Activated B cell treated with CpG ODN at 0.5 μM for 24 hours (primary cell): Measurements from ENCODE around the gene MOB2. TPM values are rescaled to one million over a fixed set of nuclear protein-coding genes. Genes with fewer than 3 reads are reported as not detected.

Source experiments
- ATAC-seq: fragments of 200-7000 bp; cut with Tn5 transposase; one replicate; pipeline ENCODE4 v1.10.0; 2021; ENCODE audit warnings: low read depth, mild to moderate bottlenecking, moderate library complexity
- CTCF ChIA-PET: fragments of 350-600 bp; sonication (Branson Sonifier 250); formaldehyde crosslinking; loops from one replicate; lab custom pipeline; 2021; ENCODE audit warnings: antibody characterized with exemption; lab: Charles Lee
- POLR2A ChIA-PET: fragments of 350-600 bp; sonication (Branson Sonifier 250); formaldehyde crosslinking; loops from one replicate; lab custom pipeline; 2021; ENCODE audit warnings: antibody characterized with exemption; lab: Charles Lee
- DNase-seq: peaks from one replicate; pipeline ENCODE4 v3.0.0; 2022
- H3K27ac Mint-ChIP-seq: one replicate; pipeline ENCODE4 v1.8.0; 2020; ENCODE audit warnings: mixed read lengths
- H3K27me3 Mint-ChIP-seq: one replicate; pipeline ENCODE4 v1.8.0; 2021; ENCODE audit warnings: mixed read lengths
- H3K36me3 Mint-ChIP-seq: one replicate; pipeline ENCODE4 v1.8.0; 2021; ENCODE audit warnings: low read depth, mixed read lengths
- H3K4me1 Mint-ChIP-seq: one replicate; pipeline ENCODE4 v1.8.0; 2021; ENCODE audit warnings: mixed read lengths
- H3K4me3 Mint-ChIP-seq: one replicate; pipeline ENCODE4 v1.8.0; 2020; ENCODE audit warnings: mild to moderate bottlenecking, mixed read lengths
- H3K9me3 Mint-ChIP-seq: one replicate; pipeline ENCODE4 v1.8.0; 2020; ENCODE audit warnings: mixed read lengths
- intact Hi-C: fragments of 100-400 bp; cut with micrococcal nuclease; formaldehyde crosslinking; loops from one replicate; pipeline ENCODE4 v1.15.1; 2024
- total RNA-seq: library from RNA; stranded (reverse); gene quantifications from 2 replicates; pipeline ENCODE4 v1.2.3, GENCODE V29; 2022
- TF ChIP-seq, protein P1 (sequence below): fragments of 200-600 bp; IDR thresholded peaks from one replicate; pipeline ENCODE4 v1.8.0; 2022; ENCODE audit warnings: antibody characterized with exemption, mild to moderate bottlenecking

Gene MOB2
- total RNA-seq, 1 donor from 2014 or later, result 29.5 TPM

DNA sequence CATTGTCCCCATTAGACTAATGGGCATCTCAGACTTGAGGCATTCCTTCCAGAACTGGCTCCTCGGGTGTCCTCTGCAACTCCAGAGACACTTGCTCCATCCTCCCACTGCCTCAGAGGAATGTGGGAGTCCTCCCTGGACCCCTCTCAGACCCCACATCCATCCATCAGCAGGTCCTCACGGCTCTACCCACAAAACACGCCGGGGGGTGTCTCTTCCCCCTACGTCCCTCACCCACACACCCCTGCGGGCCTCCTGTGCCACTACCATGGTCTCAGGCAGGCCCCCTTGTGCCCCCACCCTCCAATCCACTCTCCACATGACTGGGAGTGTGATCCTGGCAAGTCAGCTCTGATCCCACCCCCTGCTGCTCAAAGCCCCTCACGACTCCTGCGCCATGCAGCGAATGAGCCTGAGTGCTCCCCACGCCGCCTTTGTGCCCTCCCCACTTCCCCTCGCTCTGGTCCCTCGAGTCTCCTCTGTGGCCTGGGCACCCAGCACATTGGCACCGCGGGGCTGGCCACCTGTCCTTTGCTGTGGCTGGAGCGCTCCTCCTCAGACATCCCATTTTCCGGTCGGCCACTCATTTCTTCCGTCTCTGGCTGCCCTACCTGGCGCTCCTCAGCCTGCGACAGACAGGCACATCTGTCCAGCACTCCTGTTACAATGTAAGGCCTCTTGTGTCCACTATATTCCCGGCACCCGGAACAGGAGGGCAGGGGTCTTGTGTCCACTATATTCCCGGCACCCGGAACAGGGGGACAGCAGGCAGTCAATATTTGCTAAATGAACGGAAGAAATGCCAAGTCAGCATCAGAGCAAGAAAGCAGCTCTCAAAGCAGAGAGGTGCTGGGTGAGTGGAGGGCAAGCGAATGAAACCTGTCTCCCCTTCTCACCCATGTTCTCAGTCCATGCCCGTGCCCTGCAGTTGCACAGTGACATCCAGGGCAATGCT is 14.2 kb upstream of the MOB2 start:
- Mint-ChIP-seq H3K36me3 (peaks cover 48% of the 10 kb centered on the region), H3K27ac (no peak overlapping the region), H3K4me1 (peaks cover 29% of the 10 kb centered on the region), H3K9me3 (peaks cover 1% of the 10 kb centered on the region), H3K27me3 (no peaks in the 10 kb centered on the region), H3K4me3 (no peak overlapping the region)
- intact Hi-C loops, result no loop called here
- TF ChIP-seq, protein P1, sequence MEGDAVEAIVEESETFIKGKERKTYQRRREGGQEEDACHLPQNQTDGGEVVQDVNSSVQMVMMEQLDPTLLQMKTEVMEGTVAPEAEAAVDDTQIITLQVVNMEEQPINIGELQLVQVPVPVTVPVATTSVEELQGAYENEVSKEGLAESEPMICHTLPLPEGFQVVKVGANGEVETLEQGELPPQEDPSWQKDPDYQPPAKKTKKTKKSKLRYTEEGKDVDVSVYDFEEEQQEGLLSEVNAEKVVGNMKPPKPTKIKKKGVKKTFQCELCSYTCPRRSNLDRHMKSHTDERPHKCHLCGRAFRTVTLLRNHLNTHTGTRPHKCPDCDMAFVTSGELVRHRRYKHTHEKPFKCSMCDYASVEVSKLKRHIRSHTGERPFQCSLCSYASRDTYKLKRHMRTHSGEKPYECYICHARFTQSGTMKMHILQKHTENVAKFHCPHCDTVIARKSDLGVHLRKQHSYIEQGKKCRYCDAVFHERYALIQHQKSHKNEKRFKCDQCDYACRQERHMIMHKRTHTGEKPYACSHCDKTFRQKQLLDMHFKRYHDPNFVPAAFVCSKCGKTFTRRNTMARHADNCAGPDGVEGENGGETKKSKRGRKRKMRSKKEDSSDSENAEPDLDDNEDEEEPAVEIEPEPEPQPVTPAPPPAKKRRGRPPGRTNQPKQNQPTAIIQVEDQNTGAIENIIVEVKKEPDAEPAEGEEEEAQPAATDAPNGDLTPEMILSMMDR, result no peak
- DNase-seq (no peak), ATAC-seq (no peak)
- ChIA-PET CTCF (no interaction called here), POLR2A (no interaction called here)

DNA sequence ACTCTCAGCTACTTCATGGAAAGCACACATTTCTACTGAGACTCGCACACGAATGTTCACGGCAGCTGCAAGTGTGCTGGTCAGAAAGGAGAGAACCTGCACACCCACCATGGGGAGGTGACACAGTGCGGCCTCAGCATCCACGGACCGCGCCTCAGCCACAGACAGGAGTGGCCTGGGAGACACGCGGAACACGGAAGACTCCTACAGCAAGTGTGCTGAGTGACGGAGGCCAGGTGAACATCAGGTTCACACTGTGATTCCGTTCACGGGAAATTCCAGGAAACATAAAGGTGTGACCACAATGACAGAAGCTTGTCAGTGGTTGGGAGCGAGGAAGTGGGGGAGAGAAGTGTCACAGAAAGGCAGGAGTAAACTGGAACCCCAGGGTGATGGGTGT is 13.3 kb upstream of the MOB2 start:
- TF ChIP-seq, protein P1, result no peak
- Mint-ChIP-seq H3K27me3 (no peaks in the 10 kb centered on the region), H3K4me1 (peaks cover 32% of the 10 kb centered on the region), H3K36me3 (peaks cover 48% of the 10 kb centered on the region), H3K4me3 (no peak overlapping the region), H3K27ac (no peak overlapping the region), H3K9me3 (peaks cover 2% of the 10 kb centered on the region)
- DNase-seq, result no peak
- POLR2A ChIA-PET, result no interaction called here
- ATAC-seq, result no peak
- CTCF ChIA-PET, result no interaction called here
- intact Hi-C loops, result no loop called here

DNA sequence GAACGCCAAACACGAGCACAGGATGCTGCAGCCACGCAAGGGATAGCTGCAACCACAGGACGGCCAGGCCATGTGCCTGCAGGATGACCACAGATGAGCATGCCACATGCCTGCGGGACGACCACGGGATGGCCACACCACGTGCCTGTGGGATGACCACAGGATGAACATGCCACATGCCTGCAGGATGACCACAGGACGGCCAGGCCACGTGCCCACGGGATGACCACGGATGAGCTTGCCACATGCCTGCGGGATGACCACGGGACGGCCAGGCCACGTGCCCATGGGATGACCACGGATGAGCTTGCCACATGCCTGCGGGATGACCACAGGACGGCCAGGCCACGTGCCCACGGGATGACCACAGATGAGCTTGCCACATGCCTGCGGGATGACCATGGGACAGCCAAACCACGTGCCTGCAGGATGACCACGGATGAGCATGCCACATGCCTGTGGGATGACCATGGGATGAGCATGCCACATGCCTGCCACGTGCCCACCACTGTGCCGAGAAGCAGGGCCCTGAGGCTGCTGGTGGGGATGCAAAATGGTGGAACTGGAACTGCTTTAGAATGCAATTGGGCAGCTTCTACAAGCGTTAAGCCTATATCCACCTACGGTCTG is 12.8 kb upstream of the MOB2 start:
- ATAC-seq (no peak), DNase-seq (no peak)
- Mint-ChIP-seq H3K36me3 (peaks cover 48% of the 10 kb centered on the region), H3K9me3 (peaks cover 2% of the 10 kb centered on the region), H3K4me1 (peaks cover 37% of the 10 kb centered on the region), H3K27ac (no peak overlapping the region), H3K4me3 (no peak overlapping the region), H3K27me3 (no peaks in the 10 kb centered on the region)
- CTCF ChIA-PET, result no interaction called here
- intact Hi-C loops, result no loop called here
- TF ChIP-seq, protein P1, result no peak
- POLR2A ChIA-PET, result no interaction called here

DNA sequence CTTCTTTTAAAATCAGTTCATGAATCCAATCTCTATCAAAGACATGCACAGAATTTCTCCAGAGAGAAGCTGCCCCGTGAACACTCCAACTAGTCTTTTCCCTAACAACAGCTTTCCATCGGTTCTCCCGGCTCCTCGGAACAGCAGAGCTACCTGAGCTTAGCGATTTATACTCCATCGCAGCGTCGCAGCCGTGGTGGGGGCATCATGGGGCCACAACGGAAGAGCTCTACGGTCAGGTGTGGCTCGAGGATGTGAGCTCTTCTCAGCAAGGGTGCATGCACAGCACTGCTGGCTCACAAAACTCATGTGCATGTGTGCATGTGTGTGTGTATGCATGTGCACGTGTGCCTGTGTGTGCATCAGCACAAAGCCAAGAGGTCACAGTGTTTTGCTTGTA is 11.7 kb upstream of the MOB2 start:
- Mint-ChIP-seq H3K27me3 (no peaks in the 10 kb centered on the region), H3K9me3 (peaks cover 2% of the 10 kb centered on the region), H3K27ac (no peak overlapping the region), H3K4me3 (no peak overlapping the region), H3K4me1 (peaks cover 48% of the 10 kb centered on the region), H3K36me3 (peaks cover 45% of the 10 kb centered on the region)
- intact Hi-C loops, result no loop called here
- CTCF ChIA-PET, result no interaction called here
- POLR2A ChIA-PET, result no interaction called here
- TF ChIP-seq, protein P1, result no peak
- DNase-seq (no peak), ATAC-seq (no peak)

DNA sequence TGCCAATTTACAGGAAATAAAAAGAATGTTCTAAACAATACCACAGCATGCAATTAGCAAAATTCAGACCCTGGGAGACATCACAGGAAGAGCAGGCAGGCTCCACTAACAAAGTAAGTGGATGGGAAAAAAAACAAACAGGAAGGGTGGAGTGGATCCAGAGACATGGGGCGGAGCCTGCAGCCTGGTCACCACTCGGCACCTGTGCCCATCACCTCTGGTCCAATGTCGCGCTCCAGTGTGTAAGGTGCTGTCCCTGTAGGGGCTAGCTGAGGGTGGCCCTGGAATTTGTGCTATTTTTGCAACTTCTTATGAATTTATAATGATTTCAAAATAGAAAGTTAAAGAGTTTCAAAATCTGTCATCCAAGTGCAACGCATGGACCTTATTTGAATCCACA is 11.0 kb upstream of the MOB2 start:
- TF ChIP-seq, protein P1, result no peak
- Mint-ChIP-seq H3K27ac (no peak overlapping the region), H3K4me3 (peak overlapping the region; percentile 24), H3K9me3 (peaks cover 2% of the 10 kb centered on the region), H3K36me3 (peaks cover 42% of the 10 kb centered on the region), H3K27me3 (no peaks in the 10 kb centered on the region), H3K4me1 (peaks cover 54% of the 10 kb centered on the region)
- ChIA-PET POLR2A (no interaction called here), CTCF (no interaction called here)
- DNase-seq, result no peak
- intact Hi-C loops, result no loop called here
- ATAC-seq, result no peak
